HEK293 (cell line): Measurements from ENCODE around the gene CD300LB.
A peak's percentile ranks its signal among the peaks of the same experiment; 100 is the strongest.

ENCODE experiments used
- GFI1B ChIP-seq: fragments of 450-650 bp; formaldehyde crosslinking; IDR thresholded peaks from 2 replicates; pipeline ENCODE4 v1.5.1; 2016; ENCODE audit warnings: missing biosample characterization, missing genetic modification characterization
- IKZF3 ChIP-seq: fragments of 450-650 bp; IDR thresholded peaks from 2 replicates; pipeline ENCODE4 v1.5.0; 2018; ENCODE audit warnings: missing biosample characterization, mild to moderate bottlenecking, missing genetic modification characterization, moderate library complexity
- KLF7 ChIP-seq: fragments of 450-650 bp; formaldehyde crosslinking; IDR thresholded peaks from 2 replicates; pipeline ENCODE4 v1.5.1; 2016; ENCODE audit warnings: missing biosample characterization, missing genetic modification characterization, borderline replicate concordance
- MYNN ChIP-seq: fragments of 450-650 bp; formaldehyde crosslinking; IDR thresholded peaks from 2 replicates; pipeline ENCODE4 v1.5.1; 2016; ENCODE audit warnings: missing biosample characterization, missing genetic modification characterization, borderline replicate concordance
- PBX3 ChIP-seq: sonication (generic); formaldehyde crosslinking; IDR thresholded peaks from 2 replicates; pipeline ENCODE4 v1.8.1; 2022; ENCODE audit warnings: mild to moderate bottlenecking, moderate library complexity, missing genetic modification reagents
- ZBTB17 ChIP-seq: fragments of 450-650 bp; formaldehyde crosslinking; IDR thresholded peaks from 2 replicates; pipeline ENCODE4 v1.5.1; 2016; ENCODE audit warnings: missing biosample characterization, missing genetic modification characterization
- ZNF10 ChIP-seq: fragments of 450-650 bp; formaldehyde crosslinking; IDR thresholded peaks from 2 replicates; pipeline ENCODE4 v1.5.1; 2017; ENCODE audit warnings: missing biosample characterization, missing genetic modification characterization
- ZNF112 ChIP-seq: fragments of 450-650 bp; formaldehyde crosslinking; IDR thresholded peaks from 2 replicates; pipeline ENCODE4 v1.5.0; 2017; ENCODE audit warnings: missing biosample characterization, missing genetic modification characterization
- ZNF174 ChIP-seq: fragments of 450-650 bp; formaldehyde crosslinking; IDR thresholded peaks from 2 replicates; pipeline ENCODE4 v1.5.0; 2017; ENCODE audit warnings: missing biosample characterization, mild to moderate bottlenecking, missing genetic modification characterization
- ZNF18 ChIP-seq: fragments of 450-650 bp; formaldehyde crosslinking; IDR thresholded peaks from 2 replicates; pipeline ENCODE4 v1.5.1; 2016; ENCODE audit warnings: missing biosample characterization, missing genetic modification characterization
- ZNF19 ChIP-seq: fragments of 450-650 bp; formaldehyde crosslinking; IDR thresholded peaks from 2 replicates; pipeline ENCODE4; 2016; ENCODE audit warnings: missing biosample characterization, missing genetic modification characterization, low read depth
- ZNF280C ChIP-seq: fragments of 450-650 bp; formaldehyde crosslinking; IDR thresholded peaks from 2 replicates; pipeline ENCODE4 v1.5.1; 2016; ENCODE audit warnings: missing biosample characterization, missing genetic modification characterization
- ZNF324 ChIP-seq: fragments of 450-650 bp; formaldehyde crosslinking; IDR thresholded peaks from 2 replicates; pipeline ENCODE4 v1.5.1; 2016; ENCODE audit warnings: missing biosample characterization, missing genetic modification characterization
- ZNF354C ChIP-seq: fragments of 450-650 bp; formaldehyde crosslinking; IDR thresholded peaks from 2 replicates; pipeline ENCODE4 v1.5.1; 2016; ENCODE audit warnings: missing biosample characterization, missing genetic modification characterization, low read depth, borderline replicate concordance
- ZNF394 ChIP-seq: fragments of 450-650 bp; formaldehyde crosslinking; IDR thresholded peaks from 2 replicates; pipeline ENCODE4 v1.5.1; 2016; ENCODE audit warnings: missing biosample characterization, missing genetic modification characterization, mild to moderate bottlenecking, moderate library complexity, borderline replicate concordance
- ZNF416 ChIP-seq: fragments of 450-650 bp; formaldehyde crosslinking; IDR thresholded peaks from 2 replicates; pipeline ENCODE4 v1.5.1; 2016; ENCODE audit warnings: missing biosample characterization, missing genetic modification characterization
- ZNF514 ChIP-seq: fragments of 450-650 bp; formaldehyde crosslinking; IDR thresholded peaks from 2 replicates; pipeline ENCODE4 v1.5.1; 2016; ENCODE audit warnings: missing biosample characterization, missing genetic modification characterization
- ZNF629 ChIP-seq: fragments of 450-650 bp; formaldehyde crosslinking; IDR thresholded peaks from 2 replicates; pipeline ENCODE4 v1.5.1; 2017; ENCODE audit warnings: missing biosample characterization, missing genetic modification characterization
- ZNF670 ChIP-seq: fragments of 450-650 bp; formaldehyde crosslinking; IDR thresholded peaks from 2 replicates; pipeline ENCODE4 v1.5.1; 2016; ENCODE audit warnings: missing biosample characterization, missing genetic modification characterization, low read depth
- ZNF776 ChIP-seq: fragments of 450-650 bp; formaldehyde crosslinking; IDR thresholded peaks from 2 replicates; pipeline ENCODE4 v1.5.0; 2017; ENCODE audit warnings: missing biosample characterization, missing genetic modification characterization, borderline replicate concordance
- ZNF830 ChIP-seq: fragments of 450-650 bp; IDR thresholded peaks from 2 replicates; pipeline ENCODE4 v1.5.0; 2018; ENCODE audit warnings: missing biosample characterization, missing genetic modification characterization, low read depth, mild to moderate bottlenecking, moderate library complexity
- ZSCAN16 ChIP-seq: fragments of 450-650 bp; formaldehyde crosslinking; IDR thresholded peaks from 2 replicates; pipeline ENCODE4 v1.5.1; 2016; ENCODE audit warnings: missing biosample characterization, missing genetic modification characterization
- ZSCAN30 ChIP-seq: fragments of 450-650 bp; IDR thresholded peaks from 2 replicates; pipeline ENCODE4 v1.5.1; 2018; ENCODE audit warnings: missing biosample characterization, mild to moderate bottlenecking, missing genetic modification characterization, moderate library complexity
- ZSCAN5A ChIP-seq: fragments of 450-650 bp; formaldehyde crosslinking; IDR thresholded peaks from 2 replicates; pipeline ENCODE4 v1.5.1; 2016; ENCODE audit warnings: missing biosample characterization, missing genetic modification characterization
- TF ChIP-seq, protein P1 (sequence below): fragments of 450-650 bp; formaldehyde crosslinking; IDR thresholded peaks from 2 replicates; pipeline ENCODE4 v1.5.1; 2016; ENCODE audit warnings: missing biosample characterization, missing genetic modification characterization, borderline replicate concordance
- TF ChIP-seq, protein P2 (sequence below): fragments of 450-650 bp; formaldehyde crosslinking; IDR thresholded peaks from 2 replicates; pipeline ENCODE4 v1.5.1; 2016; ENCODE audit warnings: missing biosample characterization, missing genetic modification characterization

CD300LB gene

GRCh38 chr17:74513987-74514631, 17.2 kb downstream of the CD300LB start (continued):
- TF ChIP-seq GFI1B (tag by site-specific recombination) (peak; percentile 78; the same call in 1 of the 2 replicates), ZNF280C (tag by site-specific recombination) (no peak), ZNF670 (tag by site-specific recombination) (peak; percentile 93), ZBTB17 (tag by site-specific recombination) (peak; percentile 94), ZNF416 (tag by site-specific recombination) (peak; percentile 90), ZNF19 (tag by site-specific recombination) (no peak), PBX3 (CRISPR knock-in tag) (no peak), ZNF776 (no peak; the same call in 1 of the 2 replicates), IKZF3 (tag by site-specific recombination) (no peak), ZSCAN16 (tag by site-specific recombination) (no peak), ZNF629 (peak; percentile 100), ZNF514 (tag by site-specific recombination) (peak; percentile 96; the same call in 1 of the 2 replicates), ZSCAN5A (tag by site-specific recombination) (peak; percentile 95), KLF7 (peak; percentile 96), ZNF324 (peak; percentile 100), ZNF394 (tag by site-specific recombination) (peak; percentile 79; the same call in 1 of the 2 replicates), ZNF830 (tag by site-specific recombination) (no peak), ZNF174 (tag by site-specific recombination) (no peak), ZNF112 (tag by site-specific recombination) (0 out of 2 replicates have a peak, but pooled peaks have one; percentile 6), ZNF10 (tag by site-specific recombination) (peak; percentile 5; the same call in 1 of the 2 replicates), MYNN (tag by site-specific recombination) (no peak; the same call in 1 of the 2 replicates), ZNF354C (tag by site-specific recombination) (peak; percentile 94), ZNF18 (no peak), ZSCAN30 (tag by site-specific recombination) (no peak)
- TF ChIP-seq, protein P1, sequence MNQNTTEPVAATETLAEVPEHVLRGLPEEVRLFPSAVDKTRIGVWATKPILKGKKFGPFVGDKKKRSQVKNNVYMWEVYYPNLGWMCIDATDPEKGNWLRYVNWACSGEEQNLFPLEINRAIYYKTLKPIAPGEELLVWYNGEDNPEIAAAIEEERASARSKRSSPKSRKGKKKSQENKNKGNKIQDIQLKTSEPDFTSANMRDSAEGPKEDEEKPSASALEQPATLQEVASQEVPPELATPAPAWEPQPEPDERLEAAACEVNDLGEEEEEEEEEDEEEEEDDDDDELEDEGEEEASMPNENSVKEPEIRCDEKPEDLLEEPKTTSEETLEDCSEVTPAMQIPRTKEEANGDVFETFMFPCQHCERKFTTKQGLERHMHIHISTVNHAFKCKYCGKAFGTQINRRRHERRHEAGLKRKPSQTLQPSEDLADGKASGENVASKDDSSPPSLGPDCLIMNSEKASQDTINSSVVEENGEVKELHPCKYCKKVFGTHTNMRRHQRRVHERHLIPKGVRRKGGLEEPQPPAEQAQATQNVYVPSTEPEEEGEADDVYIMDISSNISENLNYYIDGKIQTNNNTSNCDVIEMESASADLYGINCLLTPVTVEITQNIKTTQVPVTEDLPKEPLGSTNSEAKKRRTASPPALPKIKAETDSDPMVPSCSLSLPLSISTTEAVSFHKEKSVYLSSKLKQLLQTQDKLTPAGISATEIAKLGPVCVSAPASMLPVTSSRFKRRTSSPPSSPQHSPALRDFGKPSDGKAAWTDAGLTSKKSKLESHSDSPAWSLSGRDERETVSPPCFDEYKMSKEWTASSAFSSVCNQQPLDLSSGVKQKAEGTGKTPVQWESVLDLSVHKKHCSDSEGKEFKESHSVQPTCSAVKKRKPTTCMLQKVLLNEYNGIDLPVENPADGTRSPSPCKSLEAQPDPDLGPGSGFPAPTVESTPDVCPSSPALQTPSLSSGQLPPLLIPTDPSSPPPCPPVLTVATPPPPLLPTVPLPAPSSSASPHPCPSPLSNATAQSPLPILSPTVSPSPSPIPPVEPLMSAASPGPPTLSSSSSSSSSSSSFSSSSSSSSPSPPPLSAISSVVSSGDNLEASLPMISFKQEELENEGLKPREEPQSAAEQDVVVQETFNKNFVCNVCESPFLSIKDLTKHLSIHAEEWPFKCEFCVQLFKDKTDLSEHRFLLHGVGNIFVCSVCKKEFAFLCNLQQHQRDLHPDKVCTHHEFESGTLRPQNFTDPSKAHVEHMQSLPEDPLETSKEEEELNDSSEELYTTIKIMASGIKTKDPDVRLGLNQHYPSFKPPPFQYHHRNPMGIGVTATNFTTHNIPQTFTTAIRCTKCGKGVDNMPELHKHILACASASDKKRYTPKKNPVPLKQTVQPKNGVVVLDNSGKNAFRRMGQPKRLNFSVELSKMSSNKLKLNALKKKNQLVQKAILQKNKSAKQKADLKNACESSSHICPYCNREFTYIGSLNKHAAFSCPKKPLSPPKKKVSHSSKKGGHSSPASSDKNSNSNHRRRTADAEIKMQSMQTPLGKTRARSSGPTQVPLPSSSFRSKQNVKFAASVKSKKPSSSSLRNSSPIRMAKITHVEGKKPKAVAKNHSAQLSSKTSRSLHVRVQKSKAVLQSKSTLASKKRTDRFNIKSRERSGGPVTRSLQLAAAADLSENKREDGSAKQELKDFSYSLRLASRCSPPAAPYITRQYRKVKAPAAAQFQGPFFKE (tag by site-specific recombination), result peak; percentile 17; the same call in 1 of the 2 replicates
- TF ChIP-seq, protein P2, sequence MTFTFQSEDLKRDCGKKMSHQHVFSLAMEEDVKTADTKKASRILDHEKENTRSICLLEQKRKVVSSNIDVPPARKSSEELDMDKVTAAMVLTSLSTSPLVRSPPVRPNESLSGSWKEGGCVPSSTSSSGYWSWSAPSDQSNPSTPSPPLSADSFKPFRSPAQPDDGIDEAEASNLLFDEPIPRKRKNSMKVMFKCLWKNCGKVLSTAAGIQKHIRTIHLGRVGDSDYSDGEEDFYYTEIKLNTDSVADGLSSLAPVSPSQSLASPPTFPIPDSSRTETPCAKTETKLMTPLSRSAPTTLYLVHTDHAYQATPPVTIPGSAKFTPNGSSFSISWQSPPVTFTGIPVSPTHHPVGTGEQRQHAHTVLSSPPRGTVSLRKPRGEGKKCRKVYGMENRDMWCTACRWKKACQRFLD (tag by site-specific recombination), result peak; percentile 76; the same call in 1 of the 2 replicates
